RWPE2 (cell line): ENCODE measurements around the gene KRTAP5-1.

Experiments
- ATAC-seq: fragments of 200-7000 bp; cut with Tn5 transposase; 3 replicates; pipeline ENCODE4 v1.9.1; 2021; ENCODE audit warnings: low read depth
- DNase-seq: peaks from one replicate; pipeline ENCODE4 v3.0.0-alpha.2; 2020; ENCODE audit warnings: low spot score
- H3K27ac ChIP-seq: fragments of 450-650 bp; 2 replicates; pipeline ENCODE4 v1.5.1; 2017; ENCODE audit warnings: mild to moderate bottlenecking; ENCODE audit not compliant: poor library complexity, severe bottlenecking
- H3K27me3 ChIP-seq: fragments of 250-450 bp; sonication (Bioruptor Pico); 2 replicates; pipeline ENCODE4 v1.5.1; 2021; ENCODE audit warnings: mild to moderate bottlenecking, moderate library complexity; ENCODE audit not compliant: insufficient read depth, poor library complexity, severe bottlenecking
- H3K36me3 ChIP-seq: fragments of 250-450 bp; sonication (Bioruptor Pico); 2 replicates; pipeline ENCODE4 v1.5.1; 2020; ENCODE audit warnings: low read depth, mild to moderate bottlenecking, moderate library complexity
- H3K4me1 ChIP-seq: fragments of 250-450 bp; sonication (Bioruptor Pico); 2 replicates; pipeline ENCODE4 v1.5.1; 2021; ENCODE audit warnings: mild to moderate bottlenecking, moderate library complexity; ENCODE audit not compliant: insufficient read depth, poor library complexity, severe bottlenecking
- H3K4me3 ChIP-seq: fragments of 250-450 bp; sonication (Bioruptor Pico); 2 replicates; pipeline ENCODE4 v1.5.1; 2021; ENCODE audit warnings: mild to moderate bottlenecking, moderate library complexity; ENCODE audit not compliant: severe bottlenecking
- H3K9me3 ChIP-seq: fragments of 250-450 bp; sonication (Bioruptor Pico); 2 replicates; pipeline ENCODE4 v1.5.1; 2021; ENCODE audit warnings: mild to moderate bottlenecking, moderate library complexity; ENCODE audit not compliant: severe bottlenecking
- CTCF ChIP-seq: fragments of 450-650 bp; IDR thresholded peaks from one replicate; pipeline ENCODE4 v1.5.1; 2017; ENCODE audit warnings: mild to moderate bottlenecking, moderate library complexity; ENCODE audit not compliant: poor library complexity, severe bottlenecking

KRTAP5-1 gene

GRCh38 chr11:1541474-1542204, 43.4 kb downstream of the KRTAP5-1 start:
- ATAC-seq (no peak; the same call in 2 of the 3 replicates), DNase-seq (no peak)
- H3K9me3 ChIP-seq: no peaks in the 10 kb centered on the region
- TF ChIP-seq CTCF: no peak
- H3K27me3 ChIP-seq: peaks cover 18% of the 10 kb centered on the region
- no peaks in the 10 kb centered on the region for H3K36me3 ChIP-seq
- H3K4me3 ChIP-seq: no peak overlapping the region
- no peak overlapping the region for H3K27ac ChIP-seq
- no peaks in the 10 kb centered on the region for H3K4me1 ChIP-seq

DNA sequence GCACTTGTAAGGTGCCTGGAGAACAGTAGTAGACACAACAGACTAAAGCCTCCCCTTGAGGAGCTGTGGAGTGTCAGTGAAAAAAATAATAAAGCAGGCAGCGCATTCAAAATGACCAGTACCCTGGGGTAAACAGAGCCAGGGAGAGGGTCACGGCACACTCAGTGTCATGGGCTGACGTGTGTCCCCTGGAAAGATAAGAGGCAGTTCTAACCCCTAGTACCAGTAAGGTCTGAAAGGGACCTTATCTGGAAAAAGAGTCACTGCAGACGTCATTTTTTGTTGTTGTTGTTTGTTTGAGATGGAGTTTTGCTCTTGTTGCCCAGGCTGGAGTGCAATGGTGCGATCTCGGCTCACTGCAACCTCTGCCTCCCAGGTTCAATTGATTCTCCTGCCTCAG, 45.0 kb downstream of the KRTAP5-1 start:
- no peaks in the 10 kb centered on the region for H3K36me3 ChIP-seq
- DNase-seq (no peak), ATAC-seq (no peak)
- H3K27me3 ChIP-seq: peaks cover 2% of the 10 kb centered on the region
- no peak overlapping the region for H3K4me3 ChIP-seq
- H3K9me3 ChIP-seq: no peaks in the 10 kb centered on the region
- H3K27ac ChIP-seq: no peak overlapping the region
- no peaks in the 10 kb centered on the region for H3K4me1 ChIP-seq
- no peak for TF ChIP-seq CTCF

DNA sequence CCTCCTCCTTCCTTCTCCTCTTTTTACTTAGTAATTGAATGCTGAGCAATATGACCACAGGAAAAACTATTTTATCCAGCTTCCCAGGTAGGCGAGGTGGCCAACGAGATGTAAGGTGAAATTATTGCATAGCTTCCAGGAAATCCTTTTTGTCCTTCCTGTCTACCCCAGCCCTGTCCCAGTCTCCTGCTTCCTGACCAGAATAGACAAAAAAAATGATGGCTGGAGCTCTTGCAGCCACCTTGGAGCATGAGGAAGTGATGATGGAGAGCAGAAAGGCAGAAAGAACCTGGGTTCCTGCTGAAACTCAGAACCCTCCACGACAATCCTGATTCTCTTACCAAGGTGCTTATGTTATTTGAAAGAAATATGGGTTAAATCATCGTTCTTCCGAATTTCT, 46.9 kb downstream of the KRTAP5-1 start:
- H3K4me1 ChIP-seq: no peaks in the 10 kb centered on the region
- no peak overlapping the region for H3K4me3 ChIP-seq
- H3K27ac ChIP-seq: no peak overlapping the region
- no peaks in the 10 kb centered on the region for H3K36me3 ChIP-seq
- H3K27me3 ChIP-seq: no peaks in the 10 kb centered on the region
- TF ChIP-seq CTCF: no peak
- DNase-seq (no peak), ATAC-seq (no peak)
- no peaks in the 10 kb centered on the region for H3K9me3 ChIP-seq

DNA sequence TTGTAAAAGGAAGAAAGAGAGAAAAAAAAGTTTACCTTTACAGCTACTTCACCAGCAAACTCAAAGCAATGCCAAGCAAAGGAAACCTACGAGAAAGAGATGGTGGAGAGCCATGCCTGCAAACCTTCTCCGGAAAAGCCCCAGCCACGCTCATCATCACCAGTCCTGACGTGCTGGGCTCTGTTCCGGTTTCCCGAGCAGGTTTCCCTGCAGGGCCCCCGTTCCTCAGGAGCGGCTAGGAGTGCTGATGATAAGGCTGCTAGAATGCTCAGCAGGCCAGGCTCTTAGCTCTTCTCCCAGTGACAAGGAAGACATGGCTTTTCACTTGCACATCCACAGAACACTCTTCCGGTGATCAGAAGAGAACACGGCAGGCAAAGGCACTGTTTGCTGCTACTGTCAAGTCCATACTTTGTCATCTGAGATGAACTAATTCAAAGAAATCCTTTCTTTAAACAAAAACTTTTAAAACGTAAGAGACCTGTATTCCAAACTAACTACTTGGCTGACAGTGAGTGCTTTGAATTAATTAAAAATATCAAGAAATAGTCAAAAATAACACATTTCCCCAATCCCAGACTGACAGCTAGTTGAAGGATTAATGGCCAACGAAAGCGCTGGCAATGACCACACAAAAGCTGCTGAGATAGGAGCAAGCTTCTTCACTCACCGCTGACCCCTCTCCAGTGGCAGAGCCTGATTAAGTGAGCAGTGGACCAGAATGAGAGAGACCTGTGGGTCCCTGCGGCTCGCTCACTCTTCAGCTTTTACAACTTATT, 48.8 kb downstream of the KRTAP5-1 start:
- peaks cover 12% of the 10 kb centered on the region for H3K4me1 ChIP-seq
- no peaks in the 10 kb centered on the region for H3K9me3 ChIP-seq
- ATAC-seq (no peak), DNase-seq (no peak)
- no peak overlapping the region for H3K4me3 ChIP-seq
- no peaks in the 10 kb centered on the region for H3K36me3 ChIP-seq
- TF ChIP-seq CTCF: no peak
- no peak overlapping the region for H3K27ac ChIP-seq
- H3K27me3 ChIP-seq: no peaks in the 10 kb centered on the region

GRCh38 chr11:1534682-1535081, 50.4 kb downstream of the KRTAP5-1 start:
- H3K27ac ChIP-seq: no peak overlapping the region
- TF ChIP-seq CTCF: no peak
- no peaks in the 10 kb centered on the region for H3K27me3 ChIP-seq
- H3K4me3 ChIP-seq: no peak overlapping the region
- peaks cover 12% of the 10 kb centered on the region for H3K4me1 ChIP-seq
- H3K9me3 ChIP-seq: no peaks in the 10 kb centered on the region
- H3K36me3 ChIP-seq: no peaks in the 10 kb centered on the region
- DNase-seq (no peak), ATAC-seq (no peak)
